ENCODE results near the gene CAPSL. TPM values are rescaled to one million over a fixed set of nuclear protein-coding genes. Genes with fewer than 3 reads are reported as not detected.

Gene CAPSL
- total and polyA plus RNA-seq, 2 of the 8 experiments (the other 6 are each of a cell fraction or from before 2014, with no cell fraction given), result not detected

DNA sequence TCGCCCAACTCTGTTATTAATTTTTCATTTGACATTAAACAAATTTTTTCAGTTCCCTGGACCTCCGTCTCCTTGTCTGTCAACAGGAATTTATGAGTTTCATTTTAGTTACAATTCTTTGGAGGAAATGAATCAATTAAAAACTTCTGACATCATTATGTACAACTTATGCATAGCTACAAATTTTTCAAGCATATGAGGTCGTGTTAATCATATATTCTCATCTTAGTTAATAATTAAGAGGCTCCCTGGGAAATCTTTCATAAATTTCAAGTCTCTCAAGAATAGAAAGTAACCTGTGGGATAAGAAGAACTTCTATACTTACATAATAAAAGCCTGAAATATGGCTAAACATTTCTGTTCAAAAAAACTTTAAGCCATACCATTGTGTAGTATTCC is 49.4 kb upstream of the CAPSL start (continued):
- TF ChIP-seq SIN3A (conservative IDR thresholded peaks at IDR 0.05 in 1 of 2, IDR thresholded peaks at IDR 0.05 in 1 of 2; ENCODE audit: low read depth in 1 of 2, low read length in 2 of 2), result no peak

DNA sequence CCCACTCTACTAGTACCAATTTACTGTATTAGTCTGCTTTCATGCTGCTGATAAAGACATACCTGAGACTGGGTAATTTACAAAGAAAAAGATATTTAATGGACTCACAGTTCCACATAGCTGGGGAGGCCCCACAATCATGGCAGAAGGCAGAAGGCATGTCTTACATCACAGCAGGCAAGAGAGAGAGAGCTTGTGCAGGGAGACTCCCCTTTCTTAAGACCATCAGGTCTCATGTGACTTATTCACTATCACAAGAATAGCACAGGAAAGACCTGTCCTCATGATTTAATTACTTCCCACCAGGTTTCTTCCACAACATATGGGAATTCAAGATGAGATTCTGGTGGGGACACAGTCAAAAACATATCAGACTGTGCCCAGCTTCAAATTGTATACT is 41.3 kb upstream of the CAPSL start:
- Histone ChIP-seq H3K9me3 (ENCODE audit: insufficient read depth in 2 of 2, low read depth in 1 of 2, low read length in 1 of 2) (peaks cover 22% of the 10 kb centered on the region in 2 experiments), H3K4me3 (ENCODE audit: extremely low read depth in 1 of 4, insufficient read depth in 2 of 4, low read depth in 3 of 4, low read length in 4 of 4) (no peak overlapping the region), H3K79me2 (ENCODE audit: control insufficient read depth in 1 of 2, insufficient read depth in 2 of 2, low read length in 2 of 2) (no peaks in the 10 kb centered on the region), H3K23me2 (ENCODE audit: low read depth, low read length) (no peaks in the 10 kb centered on the region), H4K20me1 (replicated peaks in 1 of 2; ENCODE audit: control insufficient read depth in 1 of 2, insufficient read depth in 2 of 2, low read length in 2 of 2) (no peaks in the 10 kb centered on the region), H3K4me1 (replicated peaks in 1 of 4; ENCODE audit: control insufficient read depth in 3 of 4, insufficient read depth in 4 of 4, low read length in 3 of 4) (no peaks in the 10 kb centered on the region), H4K5ac (ENCODE audit: insufficient read length, low read depth, low read length) (no peak overlapping the region), H2BK15ac (ENCODE audit: low read length) (no peak overlapping the region), H4K8ac (ENCODE audit: extremely low read depth, insufficient read depth, low read length) (no peak overlapping the region), H3K4me2 (ENCODE audit: insufficient read depth in 1 of 2, low read depth in 2 of 2, low read length in 2 of 2) (no peak overlapping the region), H2BK120ac (replicated peaks; ENCODE audit: low read depth, low read length) (no peak overlapping the region), H2BK5ac (ENCODE audit: low read depth, low read length) (no peak overlapping the region), H4K91ac (replicated peaks; ENCODE audit: insufficient read length, low read length) (no peak overlapping the region), H2BK12ac (ENCODE audit: low read depth, low read length) (no peak overlapping the region), H3K79me1 (ENCODE audit: low read depth, low read length) (no peaks in the 10 kb centered on the region), H3K4ac (replicated peaks; ENCODE audit: insufficient read length, low read depth, low read length) (no peak overlapping the region), H3K14ac (ENCODE audit: insufficient read length) (no peak overlapping the region), H3K23ac (ENCODE audit: insufficient read length) (no peak overlapping the region), H3K18ac (ENCODE audit: extremely low read depth, low read length) (no peak overlapping the region), H3K27ac (ENCODE audit: low read depth, low read length) (no peak overlapping the region), H2AK5ac (ENCODE audit: low read depth, low read length) (no peak overlapping the region), H3K56ac (replicated peaks; ENCODE audit: insufficient read length, low read depth, low read length) (no peak overlapping the region), H2AFZ (ENCODE audit: low read length) (no peak overlapping the region), H3K36me3 (ENCODE audit: control insufficient read depth in 2 of 4, insufficient read depth in 4 of 4, low read length in 3 of 4) (no peaks in the 10 kb centered on the region; a peak in 1 of 8 replicates), H3K27me3 (replicated peaks in 1 of 4; ENCODE audit: control insufficient read depth in 3 of 4, extremely low read depth in 1 of 4, insufficient read depth in 3 of 4, low read length in 3 of 4) (no peaks in the 10 kb centered on the region), H3K9ac (replicated peaks in 1 of 4; ENCODE audit: extremely low read depth in 1 of 4, low read depth in 3 of 4, low read length in 3 of 4) (no peak overlapping the region), H2BK20ac (ENCODE audit: low read length) (no peak overlapping the region)
- POLR2A ChIA-PET (ENCODE audit: partially characterized antibody), result no interaction called here
- TF ChIP-seq, protein P1, sequence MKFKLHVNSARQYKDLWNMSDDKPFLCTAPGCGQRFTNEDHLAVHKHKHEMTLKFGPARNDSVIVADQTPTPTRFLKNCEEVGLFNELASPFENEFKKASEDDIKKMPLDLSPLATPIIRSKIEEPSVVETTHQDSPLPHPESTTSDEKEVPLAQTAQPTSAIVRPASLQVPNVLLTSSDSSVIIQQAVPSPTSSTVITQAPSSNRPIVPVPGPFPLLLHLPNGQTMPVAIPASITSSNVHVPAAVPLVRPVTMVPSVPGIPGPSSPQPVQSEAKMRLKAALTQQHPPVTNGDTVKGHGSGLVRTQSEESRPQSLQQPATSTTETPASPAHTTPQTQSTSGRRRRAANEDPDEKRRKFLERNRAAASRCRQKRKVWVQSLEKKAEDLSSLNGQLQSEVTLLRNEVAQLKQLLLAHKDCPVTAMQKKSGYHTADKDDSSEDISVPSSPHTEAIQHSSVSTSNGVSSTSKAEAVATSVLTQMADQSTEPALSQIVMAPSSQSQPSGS (IDR thresholded peaks at IDR 0.05; ENCODE audit: low read length), result no peak
- TF ChIP-seq POLR2AphosphoS5 (IDR thresholded peaks at IDR 0.05; ENCODE audit: low read depth, low read length) (no peak), KDM1A (IDR thresholded peaks at IDR 0.05; ENCODE audit: borderline replicate concordance, low read length) (no peak), NANOG (IDR thresholded peaks at IDR 0.05; ENCODE audit: insufficient read depth, low read depth, low read length, poor library complexity, severe bottlenecking) (no peak), HDAC2 (IDR thresholded peaks at IDR 0.05; ENCODE audit: borderline replicate concordance in 1 of 2, low read depth in 2 of 2, low read length in 2 of 2) (no peak), PHF8 (conservative IDR thresholded peaks at IDR 0.05; ENCODE audit: low read depth, low read length) (no peak), NRF1 (IDR thresholded peaks at IDR 0.05; ENCODE audit: low read depth, low read length) (no peak), KDM5A (IDR thresholded peaks at IDR 0.05; ENCODE audit: low read length) (no peak), GTF2F1 (IDR thresholded peaks at IDR 0.05; ENCODE audit: borderline replicate concordance, low read depth, low read length) (no peak), TEAD4 (IDR thresholded peaks at IDR 0.05; ENCODE audit: low read depth, low read length) (no peak)
- CTCF ChIA-PET (ENCODE audit: partially characterized antibody), result interaction anchor here (1.3 kb wide), 1 partner anchor 55 kb away, joined by 5 read pairs; no protein-coding TSS in a partner anchor
- DNase-seq (ENCODE audit: low read depth in 1 of 2, low spot score in 2 of 2) (no peak), FAIRE-seq (no peak)
